HUES64 (cell line): ENCODE data around the gene MICAL3.
"Not testable (repeated sequence)": the region's sequence is repeated elsewhere in the genome, so short reads cannot be mapped to it uniquely, and the experiment has no call there.

Experiments used
- H3K27ac ChIP-seq: 2 replicates; pipeline ENCODE4 v1.7.0; 2013; ENCODE audit warnings: low read depth, low read length, inconsistent platforms
- H3K27me3 ChIP-seq: 2 replicates; pipeline ENCODE4 v1.6.1; 2013; ENCODE audit warnings: mild to moderate bottlenecking, low read length; ENCODE audit not compliant: insufficient read depth
- H3K36me3 ChIP-seq: 2 replicates; pipeline ENCODE4 v1.6.1; 2013; ENCODE audit warnings: mild to moderate bottlenecking, low read length; ENCODE audit not compliant: insufficient read depth
- H3K4me1 ChIP-seq: 2 replicates; pipeline ENCODE4 v1.6.1; 2013; ENCODE audit warnings: mild to moderate bottlenecking, low read length, moderate library complexity; ENCODE audit not compliant: insufficient read depth
- H3K4me3 ChIP-seq: 2 replicates; pipeline ENCODE4 v1.5.1; 2013; ENCODE audit warnings: mild to moderate bottlenecking, low read length, moderate library complexity
- H3K9ac ChIP-seq: 2 replicates; pipeline ENCODE4 v1.6.1; 2013; ENCODE audit warnings: mild to moderate bottlenecking, low read depth, low read length
- H3K9me3 ChIP-seq: 2 replicates; pipeline ENCODE4 v1.6.1; 2013; ENCODE audit warnings: low read depth, low read length; ENCODE audit not compliant: insufficient read depth
- WGBS: fragments of 150-250, 120-280 bp; methylation state at CpG from one replicate; pipeline ENCODE4 v1.1.7; 2013; ENCODE audit warnings: missing lambda C conversion rate; 5-methylcytosine and 5-hydroxymethylcytosine counted together

MICAL3 gene

GRCh38 chr22:17764852-17765251 lies 259.5 kb downstream of the MICAL3 start:
- not testable (repeated sequence) for H3K9me3 ChIP-seq, H3K27ac ChIP-seq, H3K36me3 ChIP-seq, H3K4me3 ChIP-seq, H3K4me1 ChIP-seq, H3K27me3 ChIP-seq, H3K9ac ChIP-seq
- WGBS, result 88% methylated on average over 5 of the region's 5 CpGs

DNA sequence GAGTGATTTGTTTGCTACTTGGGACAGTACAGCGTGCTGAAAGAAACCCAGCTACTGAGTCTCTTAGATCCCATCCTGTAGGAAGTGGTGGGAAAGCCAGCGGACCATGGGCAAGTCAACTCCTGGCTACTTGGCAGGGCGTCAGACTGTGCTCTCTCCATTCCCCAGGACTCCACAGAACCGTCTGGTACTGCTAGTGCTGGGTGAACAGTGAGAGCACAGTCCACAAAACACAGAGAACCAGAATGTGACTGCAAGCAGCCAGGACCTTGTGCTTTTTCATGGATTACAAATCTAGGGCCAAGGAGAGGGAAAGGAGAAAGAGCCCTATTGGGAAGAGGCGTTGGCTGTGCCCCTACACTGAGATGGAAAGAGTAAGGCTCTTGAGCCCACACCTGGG lies 260.3 kb downstream of the MICAL3 start:
- WGBS, result 90% methylated on average over 5 of the region's 5 CpGs
- Histone ChIP-seq H3K9me3 (no peaks in the 10 kb centered on the region), H3K9ac (no peak overlapping the region), H3K4me1 (no peaks in the 10 kb centered on the region), H3K27me3 (no peaks in the 10 kb centered on the region), H3K27ac (no peak overlapping the region), H3K36me3 (no peaks in the 10 kb centered on the region), H3K4me3 (no peak overlapping the region)

DNA sequence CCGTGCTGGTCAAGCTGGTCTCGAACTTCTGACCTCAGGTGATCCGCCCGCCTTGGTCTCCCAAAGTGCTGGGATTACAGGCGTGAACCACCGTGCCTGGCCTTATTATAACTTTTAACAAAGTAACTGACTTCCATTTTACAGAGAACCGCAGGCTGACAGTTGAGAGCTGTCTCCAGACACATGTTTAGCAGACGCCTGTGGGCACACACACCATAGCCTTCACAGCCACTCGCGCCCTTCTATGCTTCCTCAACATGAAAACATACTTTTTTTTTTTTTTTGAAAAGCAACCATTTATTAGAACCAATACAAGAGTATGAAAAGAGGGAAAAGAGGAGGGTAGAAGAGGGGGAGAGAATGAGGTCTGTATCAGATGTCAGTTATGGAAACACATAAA lies 260.9 kb downstream of the MICAL3 start:
- not testable (repeated sequence) for H3K27me3 ChIP-seq, H3K4me3 ChIP-seq, H3K4me1 ChIP-seq, H3K9ac ChIP-seq, H3K9me3 ChIP-seq, H3K27ac ChIP-seq, H3K36me3 ChIP-seq
- 89% methylated on average over 10 of the region's 10 CpGs for WGBS

DNA sequence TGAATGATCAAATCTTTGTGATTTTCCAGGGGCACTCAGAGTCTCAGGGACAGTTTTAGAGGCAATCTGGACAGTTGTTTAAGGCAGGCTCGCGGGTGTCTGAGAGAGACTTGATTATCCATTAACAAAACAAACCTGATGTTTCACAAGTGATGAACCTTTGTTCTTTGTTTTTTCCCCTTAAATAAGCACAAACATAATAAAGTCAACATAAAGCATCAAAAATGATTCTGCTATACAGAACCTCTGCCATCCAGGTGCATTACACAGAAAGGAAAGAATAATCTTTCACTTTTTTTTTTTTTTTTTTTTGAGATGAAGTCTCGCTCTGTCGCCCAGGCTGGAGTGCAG lies 263.2 kb downstream of the MICAL3 start:
- no peaks in the 10 kb centered on the region for H3K27me3 ChIP-seq
- H3K4me3 ChIP-seq, result no peak overlapping the region
- no peak overlapping the region for H3K9ac ChIP-seq
- no peaks in the 10 kb centered on the region for H3K4me1 ChIP-seq
- no peak overlapping the region for H3K27ac ChIP-seq
- no peaks in the 10 kb centered on the region for H3K9me3 ChIP-seq
- 94% methylated on average over 2 of the region's 4 CpGs for WGBS
- no peaks in the 10 kb centered on the region for H3K36me3 ChIP-seq

- Histone ChIP-seq H3K36me3 (no peaks in the 10 kb centered on the region), H3K4me1 (no peaks in the 10 kb centered on the region), H3K9ac (no peak overlapping the region), H3K27me3 (no peaks in the 10 kb centered on the region), H3K27ac (no peak overlapping the region), H3K4me3 (no peak overlapping the region), H3K9me3 (no peaks in the 10 kb centered on the region)
- 85% methylated on average over 14 of the region's 14 CpGs for WGBS
Measured at GRCh38 chr22:17754233-17754925, 270.0 kb downstream of the MICAL3 start.

- 93% methylated on average over 13 of the region's 13 CpGs for WGBS
- H3K9me3 ChIP-seq, result no peaks in the 10 kb centered on the region
Measured at GRCh38 chr22:17753401-17753989, 270.9 kb downstream of the MICAL3 start.

DNA sequence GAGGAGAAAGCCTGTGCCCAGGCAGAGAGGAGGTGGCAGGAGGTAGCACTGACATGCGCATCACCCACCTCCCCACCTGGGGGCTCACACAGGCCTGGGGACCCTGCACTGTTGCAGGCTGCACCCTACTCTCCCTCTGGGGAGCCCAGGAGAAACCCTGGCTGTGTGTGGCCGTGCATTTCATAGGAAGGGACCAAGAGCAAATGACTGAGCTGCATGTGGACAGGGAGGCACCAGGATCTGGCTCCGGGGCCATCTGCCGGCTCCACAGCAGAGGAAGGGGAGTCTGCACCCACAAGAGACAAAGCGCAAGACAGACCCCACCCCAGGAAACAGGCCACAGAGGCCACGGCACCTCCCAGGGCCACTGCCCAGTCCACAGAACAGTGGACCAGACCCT lies 272.8 kb downstream of the MICAL3 start:
- Histone ChIP-seq H3K4me3 (no peak overlapping the region), H3K9me3 (no peaks in the 10 kb centered on the region), H3K36me3 (no peaks in the 10 kb centered on the region; the same call in 1 of the 2 replicates), H3K27ac (no peak overlapping the region), H3K27me3 (no peaks in the 10 kb centered on the region), H3K9ac (no peak overlapping the region), H3K4me1 (no peaks in the 10 kb centered on the region)
- WGBS, result 89% methylated on average over 6 of the region's 6 CpGs

More at GRCh38 chr22:17753401-17753989, 270.9 kb downstream of the MICAL3 start:
- Histone ChIP-seq H3K4me1 (no peaks in the 10 kb centered on the region), H3K4me3 (no peak overlapping the region), H3K36me3 (no peaks in the 10 kb centered on the region; the same call in 1 of the 2 replicates), H3K27me3 (no peaks in the 10 kb centered on the region), H3K27ac (no peak overlapping the region), H3K9ac (no peak overlapping the region)

- H3K27ac ChIP-seq, result no peak overlapping the region
- H3K9me3 ChIP-seq, result no peaks in the 10 kb centered on the region
- no peaks in the 10 kb centered on the region for H3K27me3 ChIP-seq
- WGBS, result 90% methylated on average over 35 of the region's 35 CpGs
- H3K4me3 ChIP-seq, result no peak overlapping the region
- no peaks in the 10 kb centered on the region for H3K4me1 ChIP-seq
- H3K36me3 ChIP-seq, result no peaks in the 10 kb centered on the region; the same call in 1 of the 2 replicates
- H3K9ac ChIP-seq, result no peak overlapping the region
Measured at GRCh38 chr22:17749605-17750395, 274.6 kb downstream of the MICAL3 start.

DNA sequence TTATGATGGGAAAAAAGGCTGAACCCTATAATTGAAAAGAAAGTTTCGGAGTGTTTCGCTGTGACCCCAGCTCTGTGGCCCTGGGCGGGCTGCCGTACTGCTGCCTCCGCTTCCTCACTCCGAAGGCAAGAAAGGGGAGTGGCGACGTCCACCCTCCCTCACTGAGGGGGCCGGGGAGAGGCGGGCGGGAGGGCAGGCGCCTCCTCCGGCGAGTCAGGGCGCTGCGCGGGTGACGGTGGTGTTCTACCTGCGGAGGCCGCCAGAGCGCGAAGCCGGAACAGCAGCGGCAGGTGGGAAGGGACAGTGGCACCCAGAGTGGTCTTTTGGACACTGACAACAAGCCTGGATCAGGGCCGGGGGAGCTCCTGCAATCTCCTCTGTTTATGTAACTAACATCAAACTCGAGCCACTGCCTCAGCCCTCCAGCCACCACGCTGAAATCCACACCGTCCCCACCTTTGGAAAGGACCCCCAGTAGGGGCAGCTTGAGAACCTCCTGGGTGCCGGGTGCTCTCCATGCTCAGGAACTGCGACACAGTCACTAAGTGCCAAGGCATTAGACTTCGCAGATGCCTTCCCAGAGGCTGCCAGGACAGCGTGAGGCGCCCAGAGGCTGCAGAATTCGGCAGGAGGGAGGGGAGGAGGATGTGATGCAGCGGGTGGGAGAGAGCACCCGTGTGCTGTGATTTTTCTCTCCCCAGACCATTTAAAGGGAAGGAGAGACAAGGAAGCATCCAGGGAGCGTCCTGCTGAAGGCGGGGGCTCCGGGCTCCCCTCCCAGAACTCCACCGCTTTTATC lies 275.6 kb downstream of the MICAL3 start:
- Histone ChIP-seq H3K27me3 (no peaks in the 10 kb centered on the region), H3K36me3 (no peaks in the 10 kb centered on the region; the same call in 1 of the 2 replicates), H3K9me3 (no peaks in the 10 kb centered on the region), H3K9ac (no peak overlapping the region), H3K4me3 (no peak overlapping the region), H3K27ac (no peak overlapping the region), H3K4me1 (no peaks in the 10 kb centered on the region)
- 62% methylated on average over 40 of the region's 40 CpGs for WGBS

DNA sequence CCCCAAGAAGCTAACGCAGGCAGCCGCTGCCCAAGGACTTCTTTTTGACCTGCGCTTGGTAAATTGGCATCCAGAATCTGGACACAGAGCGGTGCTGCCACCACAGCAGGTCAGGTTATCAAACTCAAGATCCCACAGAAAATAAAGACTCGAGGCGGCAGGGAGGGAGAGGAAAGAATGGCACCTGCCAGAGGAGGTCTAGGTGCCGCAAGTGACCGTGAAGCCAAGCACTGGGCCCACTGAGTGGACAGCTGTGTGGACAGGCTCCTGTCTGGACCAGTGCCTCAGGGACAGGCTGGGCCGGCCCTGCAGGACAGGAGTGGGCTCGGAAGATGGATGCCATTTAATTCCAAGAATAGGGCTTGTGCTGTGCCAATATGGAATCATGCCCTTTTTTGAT lies 277.4 kb downstream of the MICAL3 start:
- no peaks in the 10 kb centered on the region; the same call in 1 of the 2 replicates for H3K36me3 ChIP-seq
- 95% methylated on average over 10 of the region's 10 CpGs for WGBS
- no peak overlapping the region for H3K9ac ChIP-seq
- no peaks in the 10 kb centered on the region; the same call in 1 of the 2 replicates for H3K4me1 ChIP-seq
- H3K27me3 ChIP-seq, result no peaks in the 10 kb centered on the region
- H3K27ac ChIP-seq, result no peak overlapping the region
- H3K4me3 ChIP-seq, result no peak overlapping the region
- H3K9me3 ChIP-seq, result no peaks in the 10 kb centered on the region

DNA sequence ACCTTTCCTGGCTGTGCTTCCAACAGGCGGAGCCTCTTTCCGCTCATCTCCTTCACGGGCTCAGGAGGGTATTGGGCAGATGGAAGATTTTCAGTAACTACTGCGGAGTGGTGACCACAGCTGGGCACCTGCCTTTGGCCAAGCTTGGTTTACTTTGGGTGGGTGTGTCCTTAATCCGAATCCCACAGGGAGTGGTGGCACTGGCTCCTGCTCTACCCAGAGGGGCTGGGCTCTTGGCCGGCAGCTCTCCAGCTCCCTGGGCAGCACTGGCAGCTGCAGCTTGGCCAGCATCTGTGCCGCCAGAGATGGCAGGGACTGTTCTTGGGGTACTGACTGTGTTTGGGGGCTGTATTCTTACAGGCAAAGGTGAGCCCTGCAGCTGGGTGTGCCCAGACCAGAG lies 279.9 kb downstream of the MICAL3 start:
- WGBS, result 85% methylated on average over 7 of the region's 7 CpGs

More for the DNA sequence above, 279.9 kb downstream of the MICAL3 start:
- no peaks in the 10 kb centered on the region; the same call in 1 of the 2 replicates for H3K36me3 ChIP-seq
- no peaks in the 10 kb centered on the region for H3K9me3 ChIP-seq
- no peaks in the 10 kb centered on the region for H3K27me3 ChIP-seq
- no peak overlapping the region for H3K4me3 ChIP-seq
- H3K27ac ChIP-seq, result no peak overlapping the region
- H3K4me1 ChIP-seq, result no peaks in the 10 kb centered on the region; the same call in 1 of the 2 replicates
- no peak overlapping the region for H3K9ac ChIP-seq
